Cardiac muscle cell (in vitro differentiated cells and primary cell): ENCODE measurements around the gene LPP. TPM values are rescaled to one million over a fixed set of nuclear protein-coding genes. Genes with fewer than 3 reads are reported as not detected.
A peak's percentile ranks its signal among the peaks of the same experiment; 100 is the strongest.

ENCODE experiments used
- DNase-seq, 2 donors: peaks; one replicate each; pipeline versions ENCODE4 v3.0.0 to v3.0.0-alpha.2; 2010 to 2017; ENCODE audit warnings: low read depth in 1 of 2, low spot score in 1 of 2
- H3K27ac ChIP-seq: fragments of 200-600 bp; sonication (generic); 2 replicates; pipeline ENCODE4 v1.5.1; 2016
- H3K27me3 ChIP-seq: fragments of 200-600 bp; sonication (generic); 2 replicates; pipeline ENCODE4 v1.6.0; 2016; ENCODE audit warnings: control low read depth
- H3K36me3 ChIP-seq: fragments of 200-600 bp; sonication (generic); 2 replicates; pipeline ENCODE4 v1.5.1; 2016; ENCODE audit warnings: control low read depth
- H3K4me1 ChIP-seq: fragments of 200-600 bp; sonication (generic); 2 replicates; pipeline ENCODE4 v1.8.1; 2017; ENCODE audit warnings: low read depth, mild to moderate bottlenecking, mixed run types
- H3K4me3 ChIP-seq: fragments of 200-600 bp; sonication (generic); 2 replicates; pipeline ENCODE4 v1.5.1; 2016; ENCODE audit warnings: mild to moderate bottlenecking
- H3K9me3 ChIP-seq: fragments of 200-600 bp; sonication (generic); 2 replicates; pipeline ENCODE4 v1.5.1; 2017; ENCODE audit warnings: low read depth, mild to moderate bottlenecking, control low read depth
- CTCF ChIP-seq: IDR thresholded peaks from 2 replicates; pipeline ENCODE4 v1.5.1; 2012; ENCODE audit warnings: low read depth, mild to moderate bottlenecking, low read length
- polyA plus RNA-seq: library from polyadenylated mRNA; unstranded; fragments of >200 nt; fragmentation: Nextera tagmentation; extraction: Ambion mirVana; gene quantifications from 2 replicates; pipeline ENCODE4 v1.2.1, GENCODE V29; 2016
- total RNA-seq: library from RNA; depleted of rRNA; stranded (reverse); fragments of >200 nt; gene quantifications from 2 replicates; pipeline ENCODE4 v1.2.3, GENCODE V29; 2016

Gene LPP
- total and polyA plus RNA-seq, 2 experiments from 2014 or later = 21.4 to 45.2 TPM

GRCh38 chr3:188316021-188316722 lies 162.2 kb downstream of the LPP start:
- no peak for TF ChIP-seq CTCF

GRCh38 chr3:188316723-188317070 lies 162.7 kb downstream of the LPP start:
- Histone ChIP-seq H3K4me3 (no peak overlapping the region), H3K27me3 (no peaks in the 10 kb centered on the region), H3K27ac (no peak overlapping the region), H3K9me3 (no peaks in the 10 kb centered on the region), H3K36me3 (no peaks in the 10 kb centered on the region), H3K4me1 (no peaks in the 10 kb centered on the region)
- DNase-seq = no peak
- no peak for TF ChIP-seq CTCF

More at GRCh38 chr3:188316021-188316722, 162.2 kb downstream of the LPP start:
- Histone ChIP-seq H3K9me3 (no peaks in the 10 kb centered on the region), H3K27me3 (no peaks in the 10 kb centered on the region), H3K36me3 (no peaks in the 10 kb centered on the region), H3K27ac (no peak overlapping the region), H3K4me1 (no peaks in the 10 kb centered on the region), H3K4me3 (no peak overlapping the region)
- peak in 1 of 2 donors; percentile 32 for DNase-seq

GRCh38 chr3:188319569-188319968 lies 165.6 kb downstream of the LPP start:
- peak in 1 of 2 donors; percentile 33 for DNase-seq
- Histone ChIP-seq H3K4me3 (no peak overlapping the region), H3K27me3 (no peaks in the 10 kb centered on the region), H3K4me1 (no peaks in the 10 kb centered on the region), H3K9me3 (no peaks in the 10 kb centered on the region), H3K27ac (no peak overlapping the region), H3K36me3 (no peaks in the 10 kb centered on the region)
- TF ChIP-seq CTCF = no peak

- H3K27ac ChIP-seq = no peak overlapping the region
Observed at GRCh38 chr3:188320757-188321156, 166.8 kb downstream of the LPP start.

GRCh38 chr3:188321258-188321657 lies 167.3 kb downstream of the LPP start:
- Histone ChIP-seq H3K27ac (no peak overlapping the region), H3K27me3 (no peaks in the 10 kb centered on the region), H3K9me3 (no peaks in the 10 kb centered on the region), H3K4me1 (peaks cover 3% of the 10 kb centered on the region), H3K4me3 (no peak overlapping the region), H3K36me3 (no peaks in the 10 kb centered on the region)
- no peak for TF ChIP-seq CTCF
- no peak for DNase-seq

More at GRCh38 chr3:188320757-188321156, 166.8 kb downstream of the LPP start:
- no peaks in the 10 kb centered on the region for H3K36me3 ChIP-seq
- no peaks in the 10 kb centered on the region for H3K9me3 ChIP-seq
- TF ChIP-seq CTCF = no peak
- no peak for DNase-seq
- no peaks in the 10 kb centered on the region for H3K4me1 ChIP-seq
- H3K27me3 ChIP-seq = no peaks in the 10 kb centered on the region
- no peak overlapping the region for H3K4me3 ChIP-seq
